HG03469 (cell line): Measurements from ENCODE around the gene PIP5K1B.
"Not testable (repeated sequence)": the region's sequence is repeated elsewhere in the genome, so short reads cannot be mapped to it uniquely, and the experiment has no call there.

Experiments used
- ATAC-seq: cut with Tn5 transposase; IDR thresholded peaks from one replicate; pipeline ENCODE4 v1.9.1; 2021; ENCODE audit warnings: mild to moderate bottlenecking, moderate library complexity, moderate number of reproducible peaks; ENCODE audit not compliant: unreplicated experiment

The PIP5K1B gene

GRCh38 chr9:68978066-68978465, 273.0 kb downstream of the PIP5K1B start:
- ATAC-seq: no peak

GRCh38 chr9:68978501-68978900, 273.5 kb downstream of the PIP5K1B start:
- ATAC-seq: no peak

- no peak for ATAC-seq
These were observed 274.7 kb downstream of the PIP5K1B start for GRCh38 chr9:68979538-68980314.

- no peak for ATAC-seq
These were observed 275.4 kb downstream of the PIP5K1B start for GRCh38 chr9:68980341-68980914.

GRCh38 chr9:68981789-68982188, 276.7 kb downstream of the PIP5K1B start:
- ATAC-seq: peak; percentile 50

- no peak for ATAC-seq
These were observed 278.0 kb downstream of the PIP5K1B start for GRCh38 chr9:68983008-68983411.

GRCh38 chr9:68983522-68984424, 278.7 kb downstream of the PIP5K1B start:
- ATAC-seq: no peak

GRCh38 chr9:68986949-68987348, 281.9 kb downstream of the PIP5K1B start:
- ATAC-seq: not testable (repeated sequence)

- no peak for ATAC-seq
These were observed 286.4 kb downstream of the PIP5K1B start for GRCh38 chr9:68991457-68991856.

GRCh38 chr9:68995776-68996175, 290.7 kb downstream of the PIP5K1B start:
- ATAC-seq: no peak

- ATAC-seq: no peak
These were observed 291.4 kb downstream of the PIP5K1B start for GRCh38 chr9:68996462-68996861.

GRCh38 chr9:68997666-68998065, 292.6 kb downstream of the PIP5K1B start:
- no peak for ATAC-seq

GRCh38 chr9:68998385-68998784, 293.3 kb downstream of the PIP5K1B start:
- ATAC-seq: no peak

- no peak for ATAC-seq
These were observed 293.8 kb downstream of the PIP5K1B start for GRCh38 chr9:68998812-68999211.

GRCh38 chr9:68999393-69000105, 294.5 kb downstream of the PIP5K1B start:
- ATAC-seq: peak; percentile 73

GRCh38 chr9:69001921-69002320, 296.9 kb downstream of the PIP5K1B start:
- no peak for ATAC-seq

GRCh38 chr9:69003051-69003450, 298.0 kb downstream of the PIP5K1B start:
- ATAC-seq: no peak

- ATAC-seq: no peak
These were observed 299.8 kb downstream of the PIP5K1B start for GRCh38 chr9:69004836-69005235.

- ATAC-seq: no peak
These were observed 304.7 kb downstream of the PIP5K1B start for GRCh38 chr9:69009708-69010107.

- ATAC-seq: no peak
These were observed 307.8 kb downstream of the PIP5K1B start for GRCh38 chr9:69012696-69013381.
